Calu3 (cell line): ENCODE results near the gene BCAT1. TPM values are rescaled to one million over a fixed set of nuclear protein-coding genes. Genes with fewer than 3 reads are reported as not detected.

Experiments used
- BruUV-seq: library from RNA; stranded (reverse); fragments of 400-500 nt; replicated peaks from 2 replicates; lab custom pipeline; 2021; lab: Mats Ljungman, UMichigan
- CTCF ChIA-PET: fragments of 300-600 bp; sonication (Branson Sonifier 250); formaldehyde crosslinking; loops from one replicate; lab custom pipeline; 2022; ENCODE audit warnings: antibody characterized with exemption; lab: Charles Lee
- DNase-seq: peaks from one replicate; pipeline ENCODE4 v3.0.0; 2022
- H3K27ac Mint-ChIP-seq: one replicate; pipeline ENCODE4 v1.8.0; 2022; ENCODE audit warnings: mixed read lengths; ENCODE audit not compliant: unreplicated experiment
- H3K27me3 Mint-ChIP-seq: one replicate; pipeline ENCODE4 v1.8.0; 2022; ENCODE audit warnings: mixed read lengths; ENCODE audit not compliant: unreplicated experiment
- H3K36me3 Mint-ChIP-seq: one replicate; pipeline ENCODE4 v1.8.0; 2022; ENCODE audit warnings: mild to moderate bottlenecking, moderate library complexity, mixed read lengths; ENCODE audit not compliant: insufficient read depth, unreplicated experiment
- H3K4me1 Mint-ChIP-seq: one replicate; pipeline ENCODE4 v1.8.0; 2022; ENCODE audit warnings: mild to moderate bottlenecking, low read depth, mixed read lengths; ENCODE audit not compliant: unreplicated experiment
- H3K4me3 Mint-ChIP-seq: one replicate; pipeline ENCODE4 v1.8.0; 2022; ENCODE audit warnings: mild to moderate bottlenecking, low read depth, moderate library complexity, mixed read lengths; ENCODE audit not compliant: unreplicated experiment
- H3K9me3 Mint-ChIP-seq: one replicate; pipeline ENCODE4 v1.8.0; 2022; ENCODE audit warnings: low read depth, mixed read lengths; ENCODE audit not compliant: unreplicated experiment
- CTCF ChIP-seq: fragments of 200-600 bp; IDR thresholded peaks from one replicate; pipeline ENCODE4 v1.8.0; 2022; ENCODE audit warnings: antibody characterized with exemption; ENCODE audit not compliant: unreplicated experiment
- intact Hi-C: fragments of 100-400 bp; cut with micrococcal nuclease; formaldehyde crosslinking; loops from one replicate; pipeline ENCODE4 v1.10.0; 2022; ENCODE audit not compliant: unreplicated experiment
- total RNA-seq: library from RNA; stranded (reverse); gene quantifications from 2 replicates; pipeline ENCODE4 v1.2.3, GENCODE V29; 2022

BCAT1 gene
- total RNA-seq, 1 experiment from 2014 or later = 4.0 TPM

- Mint-ChIP-seq H3K9me3 (no peaks in the 10 kb centered on the region), H3K27ac (no peak overlapping the region), H3K4me1 (no peaks in the 10 kb centered on the region), H3K27me3 (no peaks in the 10 kb centered on the region), H3K36me3 (no peaks in the 10 kb centered on the region), H3K4me3 (no peak overlapping the region)
- BruUV-seq = no TSS peak
- CTCF ChIA-PET = no interaction called here
- no peak for DNase-seq
- no peak for TF ChIP-seq CTCF
- intact Hi-C loops = no loop called here
Observed at GRCh38 chr12:24767016-24767415, 181.9 kb downstream of the BCAT1 start.

DNA sequence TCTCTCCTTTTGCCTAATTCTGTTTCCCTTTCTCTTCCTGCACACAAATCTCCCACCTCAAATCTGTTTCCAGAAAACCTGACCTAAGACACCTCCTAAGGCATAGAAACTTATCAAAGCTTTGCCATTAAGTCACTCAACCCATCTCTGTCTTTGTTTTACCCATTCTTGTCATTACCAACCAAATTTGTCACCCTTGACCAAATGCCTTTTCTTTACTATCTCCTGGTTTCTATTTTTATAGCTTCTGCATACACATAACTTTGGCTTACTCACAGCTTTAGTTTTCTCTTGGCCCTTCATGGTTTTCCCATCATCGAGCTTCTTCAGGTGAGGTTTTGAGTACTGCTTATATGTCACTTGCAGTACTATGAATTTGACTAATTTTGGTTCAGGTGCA, 184.2 kb downstream of the BCAT1 start:
- DNase-seq = no peak
- H3K27me3 Mint-ChIP-seq = no peaks in the 10 kb centered on the region
- TF ChIP-seq CTCF = no peak
- H3K4me3 Mint-ChIP-seq = no peak overlapping the region
- no peaks in the 10 kb centered on the region for H3K9me3 Mint-ChIP-seq
- H3K27ac Mint-ChIP-seq = no peak overlapping the region
- CTCF ChIA-PET = no interaction called here
- intact Hi-C loops = no loop called here
- no peaks in the 10 kb centered on the region for H3K36me3 Mint-ChIP-seq
- BruUV-seq = no TSS peak
- peaks cover 15% of the 10 kb centered on the region for H3K4me1 Mint-ChIP-seq

GRCh38 chr12:24760606-24761378, 188.1 kb downstream of the BCAT1 start:
- intact Hi-C loops = no loop called here
- TF ChIP-seq CTCF = no peak
- no TSS peak for BruUV-seq
- Mint-ChIP-seq H3K36me3 (no peaks in the 10 kb centered on the region), H3K4me3 (peak overlapping the region; percentile 10), H3K4me1 (peaks cover 33% of the 10 kb centered on the region), H3K27ac (peak overlapping the region; percentile 98), H3K27me3 (no peaks in the 10 kb centered on the region), H3K9me3 (no peaks in the 10 kb centered on the region)
- CTCF ChIA-PET = no interaction called here
- DNase-seq = no peak

DNA sequence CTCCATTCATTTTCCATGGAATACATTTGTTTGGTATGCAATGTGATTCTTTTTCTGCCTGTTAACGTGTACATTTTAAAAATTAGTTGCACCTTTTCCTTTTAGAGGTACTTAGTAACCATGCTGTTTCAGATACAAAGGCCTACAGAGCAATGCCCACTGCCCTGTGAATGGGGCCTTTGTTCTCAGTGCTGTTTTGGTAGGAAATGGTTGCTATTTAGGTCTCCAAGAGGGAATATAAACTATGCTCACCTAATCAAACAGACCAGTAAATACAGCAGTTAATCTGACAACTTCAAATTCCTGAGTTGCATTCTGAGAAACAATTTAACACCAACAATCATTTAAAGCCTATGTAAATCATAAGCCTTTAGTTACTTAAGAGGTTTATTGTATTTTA, 188.7 kb downstream of the BCAT1 start:
- H3K27me3 Mint-ChIP-seq = no peaks in the 10 kb centered on the region
- H3K4me3 Mint-ChIP-seq = peak overlapping the region; percentile 10
- CTCF ChIA-PET = no interaction called here
- DNase-seq = peak; percentile 63
- no peaks in the 10 kb centered on the region for H3K36me3 Mint-ChIP-seq
- H3K9me3 Mint-ChIP-seq = no peaks in the 10 kb centered on the region
- TF ChIP-seq CTCF = no peak
- peak overlapping the region; percentile 98 for H3K27ac Mint-ChIP-seq
- no TSS peak for BruUV-seq
- peaks cover 36% of the 10 kb centered on the region for H3K4me1 Mint-ChIP-seq
- intact Hi-C loops = no loop called here

Other genes starting within 250 kb of the BCAT1 start
- gene DNAI7, start 246.1 kb upstream of the BCAT1 start, total RNA-seq = 0.33 and 0.47 TPM in 2 replicates
- 8.6 and 10.5 TPM in 2 replicates for gene ETFRF1, start 246.1 kb upstream of the BCAT1 start, total RNA-seq